GM12864 (cell line): ENCODE data around the gene PAX9.

Experiments used
- DNase-seq: peaks from one replicate; pipeline ENCODE4 v3.0.0-alpha.2; 2011; ENCODE audit warnings: low read depth
- H3K4me3 ChIP-seq: 2 replicates; pipeline ENCODE4 v1.5.1; 2011; ENCODE audit warnings: mild to moderate bottlenecking, low read depth, low read length, control low read depth
- CTCF ChIP-seq: IDR thresholded peaks from 2 replicates; pipeline ENCODE4 v1.5.1; 2011; ENCODE audit warnings: low read depth, mild to moderate bottlenecking, moderate library complexity, low read length, control low read depth, inconsistent platforms; ENCODE audit errors: missing control alignments

PAX9 gene

GRCh38 chr14:36649872-36650650, 11.6 kb upstream of the PAX9 start:
- H3K4me3 ChIP-seq: no peak overlapping the region
- TF ChIP-seq CTCF: no peak
- no peak for DNase-seq

GRCh38 chr14:36652542-36653201, 9.0 kb upstream of the PAX9 start:
- no peak overlapping the region for H3K4me3 ChIP-seq
- no peak for DNase-seq
- no peak for TF ChIP-seq CTCF

GRCh38 chr14:36653413-36653812, 8.2 kb upstream of the PAX9 start:
- no peak for DNase-seq
- no peak overlapping the region for H3K4me3 ChIP-seq
- no peak for TF ChIP-seq CTCF

GRCh38 chr14:36653962-36654793, 7.5 kb upstream of the PAX9 start:
- no peak overlapping the region for H3K4me3 ChIP-seq
- no peak for DNase-seq
- no peak for TF ChIP-seq CTCF

GRCh38 chr14:36654794-36655381, 6.8 kb upstream of the PAX9 start:
- no peak for TF ChIP-seq CTCF
- no peak for DNase-seq
- no peak overlapping the region for H3K4me3 ChIP-seq

- no peak for TF ChIP-seq CTCF
- no peak overlapping the region for H3K4me3 ChIP-seq
- DNase-seq: no peak
Observed at GRCh38 chr14:36655571-36655962, 6.1 kb upstream of the PAX9 start.
